ENCODE measurements around the gene SLMAP.

The SLMAP gene

DNA sequence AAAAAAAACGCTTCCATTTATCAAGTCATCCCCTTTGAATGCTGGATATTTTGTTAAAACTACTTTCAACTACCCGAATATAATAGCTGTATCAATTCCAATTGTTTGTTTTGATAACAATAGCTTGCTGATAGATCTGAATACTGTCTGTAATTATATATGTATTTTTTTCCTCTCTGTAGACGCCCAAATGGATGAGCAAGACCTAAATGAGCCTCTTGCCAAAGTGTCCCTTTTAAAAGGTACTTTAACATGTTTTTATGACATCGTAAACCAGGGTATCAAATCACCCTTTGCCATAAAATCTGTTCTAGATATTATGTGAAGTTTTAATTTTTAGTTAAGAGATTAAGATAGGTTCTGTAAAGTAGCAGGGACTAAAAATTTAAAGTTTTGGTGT, 140.6 kb downstream of the SLMAP start:
- Histone ChIP-seq H3K9me3 (ENCODE audit: low read depth, low read length) (no peaks in the 10 kb centered on the region), H3K4me3 (no peak overlapping the region), H3K27ac (no peak overlapping the region), H3K9ac (ENCODE audit: insufficient read length) (no peak overlapping the region), H3K36me3 (ENCODE audit: insufficient read depth, low read length) (no peaks in the 10 kb centered on the region)
- no peak for DNase-seq (ENCODE audit: low read depth, low spot score)
- no peak for TF ChIP-seq FOXP2 (optimal IDR thresholded peaks at IDR 0.05; ENCODE audit: control extremely low read depth, extremely low read length, insufficient read depth)
- TF ChIP-seq POLR2AphosphoS5 (IDR thresholded peaks at IDR 0.05; ENCODE audit: borderline replicate concordance, low read depth, low read length), result no peak
- TF ChIP-seq EZH2 (IDR thresholded peaks at IDR 0.05), result no peak

DNA sequence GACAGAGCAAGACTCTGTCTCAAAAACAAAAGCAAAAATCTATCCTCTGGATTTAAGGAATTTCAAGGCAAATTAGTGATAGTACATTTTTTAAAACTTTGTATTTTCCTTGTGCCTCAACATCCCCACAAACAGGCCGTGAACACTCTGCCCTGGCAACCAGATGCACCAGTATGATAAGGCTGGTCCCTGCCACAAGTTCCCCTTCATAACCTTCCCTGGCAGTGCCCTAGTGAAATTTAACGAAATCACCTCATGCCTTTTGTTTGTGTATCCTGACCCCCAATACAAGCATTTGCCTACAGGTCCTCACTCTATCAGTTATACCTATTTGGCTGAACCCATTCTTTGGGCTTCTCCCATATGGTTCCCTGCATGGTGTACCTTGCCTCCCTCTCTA, 144.7 kb downstream of the SLMAP start:
- no peak overlapping the region for H3K9ac ChIP-seq (ENCODE audit: insufficient read length)
- no peaks in the 10 kb centered on the region for H3K9me3 ChIP-seq (ENCODE audit: low read depth, low read length)
- H3K27ac ChIP-seq, result no peak overlapping the region
- H3K4me3 ChIP-seq, result no peak overlapping the region
- TF ChIP-seq FOXP2 (optimal IDR thresholded peaks at IDR 0.05; ENCODE audit: control extremely low read depth, extremely low read length, insufficient read depth) (no peak), POLR2AphosphoS5 (IDR thresholded peaks at IDR 0.05; ENCODE audit: borderline replicate concordance, low read depth, low read length) (no peak), EZH2 (IDR thresholded peaks at IDR 0.05) (no peak)
- no peak for DNase-seq (ENCODE audit: low read depth, low spot score)
- H3K36me3 ChIP-seq (ENCODE audit: insufficient read depth, low read length), result no peaks in the 10 kb centered on the region

DNA sequence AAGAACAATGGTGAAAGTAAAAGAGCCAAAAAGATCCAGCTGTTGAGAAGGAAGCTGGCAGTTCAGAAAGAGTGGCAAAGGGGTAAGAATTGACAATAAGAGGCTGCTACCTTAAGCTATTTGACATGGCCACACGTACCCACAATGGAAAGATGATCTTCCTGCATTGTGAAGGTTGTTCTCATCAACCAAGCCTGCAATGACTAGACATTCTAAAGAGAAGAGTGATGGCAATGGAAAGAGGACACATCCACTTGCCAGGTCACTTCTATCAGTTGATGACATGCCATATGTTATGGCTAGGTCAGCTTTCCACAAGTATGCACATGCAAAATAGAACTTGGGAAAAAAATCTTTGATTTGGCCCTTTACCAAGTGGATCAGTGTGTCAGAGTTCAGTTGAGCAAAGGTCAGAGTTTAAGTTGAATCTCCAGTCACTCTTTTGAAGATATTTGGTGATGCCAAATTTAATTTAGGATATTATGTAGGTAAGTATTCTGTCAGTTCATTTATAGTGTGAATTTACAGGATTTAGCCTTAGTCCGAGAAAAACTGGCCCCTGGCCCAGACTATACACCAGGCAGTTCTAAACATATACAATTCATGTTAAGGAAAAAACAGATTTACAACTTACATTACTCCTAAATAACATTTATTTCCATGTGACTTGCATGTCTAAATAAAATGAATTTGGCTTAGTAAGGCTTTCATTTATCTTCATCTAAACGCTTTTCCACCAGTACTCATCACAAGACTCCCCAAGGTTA, 147.2 kb downstream of the SLMAP start:
- TF ChIP-seq FOXP2 (optimal IDR thresholded peaks at IDR 0.05; ENCODE audit: control extremely low read depth, extremely low read length, insufficient read depth) (no peak), EZH2 (IDR thresholded peaks at IDR 0.05) (no peak), POLR2AphosphoS5 (IDR thresholded peaks at IDR 0.05; ENCODE audit: borderline replicate concordance, low read depth, low read length) (no peak)
- H3K27ac ChIP-seq, result no peak overlapping the region
- no peak overlapping the region for H3K4me3 ChIP-seq
- DNase-seq (ENCODE audit: low read depth, low spot score), result no peak
- no peaks in the 10 kb centered on the region for H3K36me3 ChIP-seq (ENCODE audit: insufficient read depth, low read length)
- no peaks in the 10 kb centered on the region for H3K9me3 ChIP-seq (ENCODE audit: low read depth, low read length)
- no peak overlapping the region for H3K9ac ChIP-seq (ENCODE audit: insufficient read length)

DNA sequence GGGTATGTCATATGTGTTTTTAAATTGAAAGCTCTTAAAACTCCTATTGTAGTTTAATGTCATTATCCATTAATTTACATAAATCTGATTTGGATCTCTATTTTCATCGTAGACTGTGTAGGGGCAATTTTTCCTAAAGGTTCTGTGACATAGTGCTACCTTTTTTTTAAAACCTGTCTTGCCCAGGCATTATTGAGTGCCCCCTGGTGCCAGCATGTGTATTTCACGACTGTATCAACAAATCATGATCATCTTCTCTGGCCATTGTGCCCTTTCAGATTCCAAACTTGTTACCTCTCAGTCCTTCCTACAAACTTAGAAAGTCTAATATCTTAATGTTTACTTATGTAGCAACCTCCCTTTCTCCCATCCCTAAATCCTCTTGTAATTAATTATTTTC, 154.9 kb downstream of the SLMAP start:
- no peak for DNase-seq (ENCODE audit: low read depth, low spot score)
- TF ChIP-seq FOXP2 (optimal IDR thresholded peaks at IDR 0.05; ENCODE audit: control extremely low read depth, extremely low read length, insufficient read depth) (no peak), POLR2AphosphoS5 (IDR thresholded peaks at IDR 0.05; ENCODE audit: borderline replicate concordance, low read depth, low read length) (no peak), EZH2 (IDR thresholded peaks at IDR 0.05) (no peak)
- Histone ChIP-seq H3K36me3 (ENCODE audit: insufficient read depth, low read length) (no peaks in the 10 kb centered on the region), H3K4me3 (no peak overlapping the region), H3K9me3 (ENCODE audit: low read depth, low read length) (no peaks in the 10 kb centered on the region), H3K27ac (no peak overlapping the region), H3K9ac (ENCODE audit: insufficient read length) (no peak overlapping the region)

DNA sequence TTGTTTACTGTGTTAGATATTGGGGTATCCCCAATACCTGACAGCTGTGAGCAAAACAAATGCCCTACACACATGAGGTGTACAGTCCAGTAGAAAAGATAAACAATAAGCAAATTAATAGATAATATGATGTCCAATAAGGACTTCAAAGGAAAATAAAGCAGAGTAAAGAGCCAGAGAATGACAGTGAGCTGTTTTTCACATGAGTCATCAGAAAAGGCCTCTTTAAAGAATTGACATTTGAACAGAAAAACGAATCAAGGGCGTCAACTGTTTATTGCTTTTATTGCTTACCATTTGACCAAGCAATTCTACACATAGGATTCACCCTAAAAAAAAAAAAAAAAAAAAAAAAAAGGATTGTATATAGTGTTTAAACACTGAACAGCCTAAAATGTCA, 155.5 kb downstream of the SLMAP start:
- TF ChIP-seq EZH2 (IDR thresholded peaks at IDR 0.05) (no peak), POLR2AphosphoS5 (IDR thresholded peaks at IDR 0.05; ENCODE audit: borderline replicate concordance, low read depth, low read length) (no peak)
- Histone ChIP-seq H3K4me3 (no peak overlapping the region), H3K9ac (ENCODE audit: insufficient read length) (no peak overlapping the region), H3K9me3 (ENCODE audit: low read depth, low read length) (no peaks in the 10 kb centered on the region), H3K27ac (no peak overlapping the region), H3K36me3 (ENCODE audit: insufficient read depth, low read length) (no peaks in the 10 kb centered on the region)
- DNase-seq (ENCODE audit: low read depth, low spot score), result no peak

DNA sequence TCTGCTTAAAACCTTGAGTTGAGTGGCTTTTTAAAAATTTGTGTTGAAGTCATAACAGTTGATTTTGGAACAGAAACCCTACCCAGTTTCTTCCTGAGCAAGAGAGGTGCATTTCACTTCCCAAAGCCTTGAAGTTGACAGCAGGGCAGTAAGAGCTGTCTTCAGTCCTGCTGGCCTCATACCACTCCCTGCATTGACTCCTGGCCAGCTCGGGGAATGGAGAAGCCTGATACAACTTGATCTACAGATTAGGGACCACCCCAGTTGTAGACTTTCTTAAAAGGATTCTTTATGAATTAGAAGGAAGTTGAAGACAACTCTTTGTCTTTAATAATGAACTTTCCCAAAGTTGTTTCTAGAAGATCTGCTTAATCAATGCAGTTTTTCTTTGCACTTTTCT, 161.5 kb downstream of the SLMAP start:
- DNase-seq (ENCODE audit: low read depth, low spot score), result no peak
- no peak for TF ChIP-seq POLR2AphosphoS5 (IDR thresholded peaks at IDR 0.05; ENCODE audit: borderline replicate concordance, low read depth, low read length)
- TF ChIP-seq EZH2 (IDR thresholded peaks at IDR 0.05), result no peak
- TF ChIP-seq FOXP2 (optimal IDR thresholded peaks at IDR 0.05; ENCODE audit: control extremely low read depth, extremely low read length, insufficient read depth), result no peak
- H3K36me3 ChIP-seq (ENCODE audit: insufficient read depth, low read length), result peaks cover 9% of the 10 kb centered on the region
- no peak overlapping the region for H3K9ac ChIP-seq (ENCODE audit: insufficient read length)
- no peaks in the 10 kb centered on the region for H3K9me3 ChIP-seq (ENCODE audit: low read depth, low read length)
- no peak overlapping the region for H3K27ac ChIP-seq
- no peak overlapping the region for H3K4me3 ChIP-seq

DNA sequence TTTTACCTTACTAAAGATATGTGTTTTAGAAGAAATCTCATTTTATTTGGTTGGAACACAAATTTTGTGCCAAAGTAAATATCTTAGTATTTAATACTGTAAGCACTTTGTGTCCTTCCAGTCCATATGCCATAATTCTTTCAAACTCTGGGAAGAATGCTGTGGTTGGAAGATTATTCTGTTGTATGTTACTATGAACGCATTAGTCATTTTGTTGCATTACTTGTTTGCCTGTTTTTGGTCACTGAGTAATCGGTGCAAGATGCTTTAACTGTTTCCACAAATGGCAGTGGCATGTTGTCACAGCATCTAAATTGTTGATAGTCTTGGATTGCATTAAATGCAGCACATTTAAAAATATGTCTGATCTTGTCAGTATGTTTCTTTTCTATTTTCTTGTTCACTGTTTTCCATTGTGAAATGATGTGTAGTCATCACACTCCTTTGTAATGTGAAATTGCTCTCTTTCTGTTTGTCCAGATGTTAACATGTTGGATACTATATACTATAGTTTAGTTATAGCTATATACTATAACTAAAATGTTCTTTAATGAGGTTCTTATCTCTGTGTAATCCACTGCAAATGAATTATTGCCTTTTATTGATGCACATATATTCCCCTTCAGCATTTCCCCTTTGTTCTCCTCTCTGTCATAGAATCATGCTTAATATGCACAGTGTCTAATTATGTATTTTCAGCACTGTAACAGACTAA, 162.2 kb downstream of the SLMAP start:
- Histone ChIP-seq H3K9ac (ENCODE audit: insufficient read length) (no peak overlapping the region), H3K4me3 (no peak overlapping the region), H3K36me3 (ENCODE audit: insufficient read depth, low read length) (peaks cover 9% of the 10 kb centered on the region), H3K9me3 (ENCODE audit: low read depth, low read length) (no peaks in the 10 kb centered on the region), H3K27ac (no peak overlapping the region)
- DNase-seq (ENCODE audit: low read depth, low spot score), result no peak
- TF ChIP-seq EZH2 (IDR thresholded peaks at IDR 0.05) (no peak), POLR2AphosphoS5 (IDR thresholded peaks at IDR 0.05; ENCODE audit: borderline replicate concordance, low read depth, low read length) (no peak), FOXP2 (optimal IDR thresholded peaks at IDR 0.05; ENCODE audit: control extremely low read depth, extremely low read length, insufficient read depth) (no peak)

DNA sequence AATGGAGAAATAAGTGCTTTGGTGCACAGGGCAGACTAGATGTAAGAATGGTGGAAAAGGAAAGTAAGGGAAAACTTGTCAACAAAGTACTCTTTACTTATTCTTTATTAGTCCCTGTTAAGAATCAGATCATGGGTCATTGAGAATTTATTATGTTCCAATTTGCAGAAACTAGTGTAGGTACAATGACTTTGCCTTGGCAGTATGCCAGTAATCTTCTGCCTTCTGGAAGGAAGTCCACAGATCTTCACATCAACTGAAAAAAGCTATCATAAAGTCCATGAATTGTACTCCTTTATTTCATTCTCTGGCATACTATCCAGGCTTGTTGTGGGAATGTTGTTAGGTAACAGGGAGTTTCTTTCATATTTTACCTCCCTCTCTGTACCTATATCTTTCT, 163.9 kb downstream of the SLMAP start:
- Histone ChIP-seq H3K27ac (no peak overlapping the region), H3K9ac (ENCODE audit: insufficient read length) (no peak overlapping the region), H3K36me3 (ENCODE audit: insufficient read depth, low read length) (peaks cover 9% of the 10 kb centered on the region), H3K9me3 (ENCODE audit: low read depth, low read length) (no peaks in the 10 kb centered on the region), H3K4me3 (no peak overlapping the region)
- TF ChIP-seq POLR2AphosphoS5 (IDR thresholded peaks at IDR 0.05; ENCODE audit: borderline replicate concordance, low read depth, low read length) (no peak), FOXP2 (optimal IDR thresholded peaks at IDR 0.05; ENCODE audit: control extremely low read depth, extremely low read length, insufficient read depth) (no peak), EZH2 (IDR thresholded peaks at IDR 0.05) (no peak)
- no peak for DNase-seq (ENCODE audit: low read depth, low spot score)
